GM12878 (cell line): ENCODE data around the gene DEFB124. TPM values are rescaled to one million over a fixed set of nuclear protein-coding genes. Genes with fewer than 3 reads are reported as not detected.

Experiments used
- ATAC-seq: fragments of 200-7000 bp; cut with Tn5 transposase; 3 replicates; pipeline ENCODE4 v1.9.1; 2020; ENCODE audit warnings: mild to moderate bottlenecking, moderate library complexity
- BruUV-seq: library from RNA; stranded (reverse); fragments of 400-500 nt; replicated peaks from 2 replicates; lab custom pipeline; 2021; lab: Mats Ljungman, UMichigan
- CTCF ChIA-PET: fragments of 300-600 bp; sonication (Branson Sonifier 250); formaldehyde crosslinking; extraction: SDS; loops from one replicate; lab custom pipeline; 2021; ENCODE audit warnings: inconsistent platforms; lab: Yijun Ruan, JAX
- POLR2A ChIA-PET: fragments of 350-600 bp; formaldehyde crosslinking; extraction: SDS; loops from one replicate; lab custom pipeline; 2021; ENCODE audit warnings: inconsistent platforms; lab: Charles Lee
- RAD21 ChIA-PET: fragments of 300-600 bp; sonication (Branson Sonifier 250); formaldehyde crosslinking; loops from one replicate; lab custom pipeline; 2023; ENCODE audit warnings: antibody characterized with exemption; ENCODE audit not compliant: unreplicated experiment; lab: Charles Lee
- SMC1A ChIA-PET: fragments of 300-600 bp; sonication (Branson Sonifier 250); formaldehyde crosslinking; loops from one replicate; lab custom pipeline; 2023; ENCODE audit not compliant: unreplicated experiment, uncharacterized antibody; lab: Charles Lee
- DNase-seq: peaks from one replicate; pipeline ENCODE4 v3.0.0-alpha.2; 2011; ENCODE audit warnings: low read depth, low spot score
- FAIRE-seq: peaks from 3 replicates; lab custom pipeline; 2011; peaks lifted over from hg19 to GRCh38; lab: Jason Lieb, UNC
- H2AFZ ChIP-seq: 2 replicates; pipeline ENCODE4 v1.6.0; 2011; ENCODE audit warnings: low read depth, low read length, control low read depth; ENCODE audit not compliant: control insufficient read depth
- H3K27ac ChIP-seq: 2 replicates; pipeline ENCODE4 v1.5.1; 2011; ENCODE audit warnings: control low read depth; ENCODE audit not compliant: control insufficient read depth, insufficient read depth
- H3K27me3 ChIP-seq, 2 experiments: replicated peaks in 1 of 2; 2 replicates each; pipeline versions ENCODE4 v1.6.0 to v1.6.1; 2011; ENCODE audit warnings: low read length in 1 of 2; ENCODE audit not compliant: control insufficient read depth in 2 of 2, insufficient read depth in 2 of 2
- H3K36me3 ChIP-seq, 2 experiments: 2 replicates each; pipeline ENCODE4 v1.5.1; 2011; ENCODE audit warnings: low read length in 1 of 2; ENCODE audit not compliant: control insufficient read depth in 2 of 2, insufficient read depth in 2 of 2
- H3K4me1 ChIP-seq: 2 replicates; pipeline ENCODE4 v1.6.1; 2011; ENCODE audit warnings: mild to moderate bottlenecking, low read length, moderate library complexity, mixed read lengths; ENCODE audit not compliant: control insufficient read depth, insufficient read depth
- H3K4me2 ChIP-seq: 2 replicates; pipeline ENCODE4 v1.6.0; 2011; ENCODE audit warnings: control low read depth; ENCODE audit not compliant: control insufficient read depth, insufficient read depth
- H3K4me3 ChIP-seq: fragments of 200-600 bp; sonication (generic); 2 replicates; pipeline ENCODE4 v1.5.1; 2016
- H3K79me2 ChIP-seq: 2 replicates; pipeline ENCODE4 v1.6.0; 2011; ENCODE audit warnings: low read length; ENCODE audit not compliant: control insufficient read depth, insufficient read depth
- H3K9ac ChIP-seq: 2 replicates; pipeline ENCODE4 v1.8.0; 2011; ENCODE audit warnings: low read length, control low read depth, mixed read lengths; ENCODE audit not compliant: control insufficient read depth, insufficient read depth
- H3K9me3 ChIP-seq: replicated peaks from 3 replicates; pipeline ENCODE4 v1.5.1; 2011; ENCODE audit warnings: mild to moderate bottlenecking, low read length; ENCODE audit not compliant: control insufficient read depth, insufficient read depth
- H4K20me1 ChIP-seq: 2 replicates; pipeline ENCODE4 v1.6.0; 2011; ENCODE audit not compliant: control insufficient read depth, insufficient read depth
- CHD1 ChIP-seq: IDR thresholded peaks from 2 replicates; pipeline ENCODE4 v1.6.1; 2012; ENCODE audit warnings: low read depth, low read length, improper control_type of control experiment
- EED ChIP-seq: sonication (generic); IDR thresholded peaks from 2 replicates; pipeline ENCODE4 v1.6.1; 2016; ENCODE audit warnings: antibody characterized with exemption, low read depth
- GABPA ChIP-seq: IDR thresholded peaks from 2 replicates; pipeline ENCODE4 v1.6.1; 2014; ENCODE audit warnings: antibody characterized with exemption, low read depth, mild to moderate bottlenecking, inconsistent platforms
- MYB ChIP-seq: fragments of 150-350 bp; IDR thresholded peaks from 2 replicates; pipeline ENCODE4 v1.6.1; 2014; ENCODE audit warnings: mild to moderate bottlenecking, low read depth, low read length, borderline replicate concordance
- RAD51 ChIP-seq: fragments of 450-650 bp; IDR thresholded peaks from 2 replicates; pipeline ENCODE4 v1.6.1; 2016; ENCODE audit warnings: moderate library complexity, mild to moderate bottlenecking, inconsistent platforms
- SIN3A ChIP-seq: IDR thresholded peaks from 2 replicates; pipeline ENCODE4 v1.6.1; 2012; ENCODE audit warnings: low read depth, low read length, improper control_type of control experiment
- SMAD1 ChIP-seq: fragments of 450-650 bp; IDR thresholded peaks from 2 replicates; pipeline ENCODE4 v1.6.1; 2018; ENCODE audit warnings: mild to moderate bottlenecking, low read depth; ENCODE audit not compliant: partially characterized antibody
- SMARCA5 ChIP-seq: fragments of 450-650 bp; IDR thresholded peaks from 2 replicates; pipeline ENCODE4 v1.6.1; 2017; ENCODE audit warnings: mild to moderate bottlenecking
- SREBF1 ChIP-seq: IDR thresholded peaks from 2 replicates; pipeline ENCODE4 v1.6.1; 2012; ENCODE audit warnings: mild to moderate bottlenecking, low read length
- SREBF2 ChIP-seq: IDR thresholded peaks from 2 replicates; pipeline ENCODE4 v1.6.1; 2012; ENCODE audit warnings: mild to moderate bottlenecking, low read length
- SRF ChIP-seq, 2 experiments: IDR thresholded peaks; 2 replicates each; pipeline ENCODE4 v1.6.1; 2011; ENCODE audit warnings: low read depth in 2 of 2, low read length in 2 of 2, mild to moderate bottlenecking in 1 of 2, moderate library complexity in 1 of 2
- WRNIP1 ChIP-seq: IDR thresholded peaks from 2 replicates; pipeline ENCODE4 v1.6.1; 2011; ENCODE audit warnings: low read depth, low read length, improper control_type of control experiment, borderline replicate concordance
- YBX1 ChIP-seq: fragments of 450-650 bp; IDR thresholded peaks from 2 replicates; pipeline ENCODE4 v1.6.1; 2016; ENCODE audit warnings: antibody characterized with exemption
- YY1 ChIP-seq: IDR thresholded peaks from 2 replicates; pipeline ENCODE4 v1.6.1; 2011; ENCODE audit warnings: low read depth, mild to moderate bottlenecking, low read length
- ZNF217 ChIP-seq: fragments of 450-650 bp; IDR thresholded peaks from 2 replicates; pipeline ENCODE4 v1.6.1; 2017; ENCODE audit warnings: antibody characterized with exemption, mild to moderate bottlenecking
- WGBS: methylation state at CpG from one replicate; pipeline ENCODE4 v1.1.6; 2016; ENCODE audit warnings: low lambda C conversion rate; ENCODE audit not compliant: insufficient replicate concordance, insufficient coverage; ENCODE audit errors: missing lambda C conversion rate; 5-methylcytosine and 5-hydroxymethylcytosine counted together
- in situ Hi-C: fragments of 300-500 bp; cut with MboI; formaldehyde crosslinking; loops from 9 replicates; pipeline ENCODE4 v1.14.3; 2018; ENCODE audit warnings: mixed read lengths
- intact Hi-C: fragments of 100-400 bp; cut with micrococcal nuclease; formaldehyde crosslinking; loops from one replicate; pipeline ENCODE4 v1.14.2; 2022; ENCODE audit not compliant: unreplicated experiment
- polyA plus RNA-seq, 11 experiments: library from polyadenylated mRNA; depleted of rRNA in 4 of 11; unstranded in 6 of 11; stranded (reverse) in 5 of 11; fragments of >200 nt; fragmentation: Nextera tagmentation in 4 of 11; fragmentation: Illumina TruSeq in 1 of 11; extraction: Ambion mirVana in 4 of 11; extraction: Trizol in 1 of 11; gene quantifications; 1 replicate in 1 of 11; 2 replicates in 10 of 11; pipeline versions ENCODE4 v1.2.1 to v1.2.3, GENCODE V29; 2011 to 2016; ENCODE audit warnings: inconsistent platforms in 2 of 11, missing spikeins in 2 of 11, low read depth in 1 of 11
- total RNA-seq, 4 experiments: library from RNA; depleted of rRNA in 3 of 4; stranded (reverse); fragments of >200 nt in 3 of 4; fragmentation: Illumina TruSeq in 1 of 4; extraction: Trizol in 1 of 4; gene quantifications; 2 replicates each; pipeline versions ENCODE4 v1.2.1 to v1.2.3, GENCODE V29; 2013 to 2021
- TF ChIP-seq, protein P1 (sequence below): IDR thresholded peaks from 2 replicates; pipeline ENCODE4 v1.6.1; 2011; ENCODE audit warnings: low read depth, low read length, improper control_type of control experiment, borderline replicate concordance
- TF ChIP-seq, protein P2 (sequence below): fragments of 450-650 bp; IDR thresholded peaks from 2 replicates; pipeline ENCODE4 v1.6.1; 2017; ENCODE audit warnings: borderline replicate concordance
- TF ChIP-seq, protein P3 (sequence below), 3 experiments: IDR thresholded peaks in 2 of 3; conservative IDR thresholded peaks in 1 of 3; 2 replicates each; pipeline ENCODE4 v1.5.1; 2011; ENCODE audit warnings: low read depth in 3 of 3, low read length in 3 of 3, mild to moderate bottlenecking in 3 of 3, control low read depth in 2 of 3, moderate library complexity in 2 of 3, inconsistent platforms in 1 of 3, mixed read lengths in 1 of 3; ENCODE audit not compliant: control insufficient read depth in 2 of 3, insufficient read depth in 1 of 3; ENCODE audit errors: extremely low read depth in 1 of 3

DEFB124 gene
- total and polyA plus RNA-seq, 10 of the 15 experiments (the other 5 are each of a cell fraction or from before 2014, with no cell fraction given) = not detected

DNA sequence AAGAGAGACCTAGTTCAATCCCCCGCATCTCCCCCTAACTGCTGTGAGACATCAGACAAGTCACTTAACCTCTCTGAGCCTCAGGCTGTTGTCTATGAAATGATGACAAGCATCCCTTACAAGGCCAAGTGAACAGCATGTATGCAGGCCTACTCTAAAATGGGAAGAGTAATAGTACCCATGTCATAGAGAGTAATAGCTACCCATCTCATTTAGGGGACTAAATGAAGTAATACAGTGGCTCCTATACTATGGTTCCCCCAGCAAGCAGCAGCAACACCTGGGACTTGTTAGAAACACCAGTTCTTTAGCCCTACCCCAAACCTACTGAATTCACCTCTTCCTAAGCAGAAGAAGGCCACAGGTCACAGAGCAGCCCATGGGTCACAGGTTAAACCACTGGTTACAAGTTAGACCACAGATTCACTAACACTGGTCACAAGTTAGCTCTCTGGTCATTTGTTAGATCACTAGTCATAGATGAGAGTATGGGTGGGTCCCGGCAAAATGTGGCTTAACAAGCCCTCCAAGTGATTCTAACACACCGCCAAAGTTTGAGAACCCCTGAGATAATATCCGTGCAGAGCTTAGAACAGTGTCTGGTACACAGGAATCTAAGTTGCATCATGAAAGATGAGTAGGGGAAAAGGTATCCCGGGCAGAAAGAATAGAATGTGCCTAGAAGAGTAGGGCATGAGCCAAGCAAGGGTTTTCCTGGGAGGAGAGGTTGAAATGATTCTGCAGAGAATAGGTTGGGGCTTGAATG, 1.4 kb downstream of the DEFB124 start (continued):
- TF ChIP-seq, protein P1, sequence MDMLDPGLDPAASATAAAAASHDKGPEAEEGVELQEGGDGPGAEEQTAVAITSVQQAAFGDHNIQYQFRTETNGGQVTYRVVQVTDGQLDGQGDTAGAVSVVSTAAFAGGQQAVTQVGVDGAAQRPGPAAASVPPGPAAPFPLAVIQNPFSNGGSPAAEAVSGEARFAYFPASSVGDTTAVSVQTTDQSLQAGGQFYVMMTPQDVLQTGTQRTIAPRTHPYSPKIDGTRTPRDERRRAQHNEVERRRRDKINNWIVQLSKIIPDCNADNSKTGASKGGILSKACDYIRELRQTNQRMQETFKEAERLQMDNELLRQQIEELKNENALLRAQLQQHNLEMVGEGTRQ = no peak
- TF ChIP-seq SREBF2 = no peak
- TF ChIP-seq SREBF1 = no peak
- TF ChIP-seq CHD1 = no peak
- no peak for TF ChIP-seq SMAD1
- no peak for TF ChIP-seq EED
- TF ChIP-seq, all 136 proteins: peak for 0

DNA sequence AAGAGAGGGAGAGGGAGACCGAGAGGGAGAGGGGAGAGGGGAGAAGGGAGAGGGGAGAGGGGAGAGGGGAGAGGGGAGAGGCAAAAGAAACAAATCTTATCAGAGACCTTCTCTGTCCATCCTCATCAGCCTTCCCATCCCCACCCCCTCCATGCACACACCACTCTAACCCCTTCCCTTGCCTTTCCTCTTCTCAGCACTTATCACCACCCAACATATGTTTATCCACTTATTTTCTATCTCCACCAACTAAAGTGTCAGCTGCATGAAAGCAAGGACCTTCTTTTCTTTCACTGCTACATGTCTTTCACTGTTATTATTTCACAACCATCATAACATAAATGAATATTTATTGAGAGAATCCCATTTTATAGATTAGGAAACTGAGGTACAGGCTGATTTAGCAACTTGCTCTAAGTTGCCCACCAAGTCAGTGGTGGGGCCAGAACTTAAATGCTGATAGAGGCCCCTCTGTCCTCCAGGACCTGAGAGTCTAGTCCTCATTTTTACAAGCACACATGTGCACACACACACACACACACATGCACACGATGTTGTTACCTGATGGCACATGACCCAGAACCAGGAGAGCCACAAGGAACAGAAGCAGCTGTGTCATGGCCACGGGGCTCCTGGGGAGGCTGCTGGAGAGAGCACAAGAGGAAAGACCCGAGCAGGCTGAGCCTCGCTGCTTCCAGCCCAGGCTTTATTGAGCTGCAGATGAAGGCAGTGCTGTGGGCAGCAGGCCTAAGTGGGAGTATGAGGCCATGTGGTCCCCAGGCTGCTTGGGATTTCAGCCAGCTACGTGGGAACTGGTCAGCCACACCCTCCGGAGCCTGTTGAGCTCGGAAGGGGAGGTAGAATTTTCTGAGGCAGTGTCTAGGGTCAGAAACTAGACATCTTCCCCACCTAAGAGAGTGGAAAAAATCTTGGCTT, 2.3 kb downstream of the DEFB124 start:
- CTCF ChIA-PET = interaction anchor here (1.1 to 2.7 kb wide), 3 partner anchors 13 to 31 kb away, joined by 3 to 18 read pairs (median 4); no protein-coding TSS in a partner anchor
- SMC1A ChIA-PET = interaction anchor here (1.0 kb wide), 1 partner anchor 11 kb away, joined by 4 read pairs; no protein-coding TSS in a partner anchor
- H3K4me2 ChIP-seq = no peak overlapping the region
- POLR2A ChIA-PET = no interaction called here
- peaks cover 8 to 13% of the 10 kb centered on the region in 2 experiments for H3K27me3 ChIP-seq
- intact Hi-C loops (no loop called here), in situ Hi-C loops (no loop called here)
- no peak for DNase-seq
- RAD21 ChIA-PET = no interaction called here
- H3K4me1 ChIP-seq = peaks cover 4% of the 10 kb centered on the region
- no peaks in the 10 kb centered on the region for H3K79me2 ChIP-seq
- ATAC-seq = no peak
- H3K9me3 ChIP-seq = no peaks in the 10 kb centered on the region
- WGBS = 42% methylated on average over 7 of the region's 8 CpGs
- H3K27ac ChIP-seq = no peak overlapping the region
- H3K36me3 ChIP-seq = no peaks in the 10 kb centered on the region
- BruUV-seq = no TSS peak
- FAIRE-seq = no peak
- H4K20me1 ChIP-seq = no peaks in the 10 kb centered on the region
- no peak overlapping the region for H2AFZ ChIP-seq
- no peak overlapping the region for H3K9ac ChIP-seq
- no peak overlapping the region for H3K4me3 ChIP-seq
- TF ChIP-seq GABPA (no peak), YY1 (no peak), WRNIP1 (no peak), SRF (IDR thresholded peaks at IDR 0.05; ENCODE audit: low read depth in 2 of 2, low read length in 2 of 2) (no peak), MYB (no peak), RAD51 (no peak), SMARCA5 (no peak), YBX1 (no peak), SIN3A (no peak), ZNF217 (no peak)
- TF ChIP-seq, protein P2, sequence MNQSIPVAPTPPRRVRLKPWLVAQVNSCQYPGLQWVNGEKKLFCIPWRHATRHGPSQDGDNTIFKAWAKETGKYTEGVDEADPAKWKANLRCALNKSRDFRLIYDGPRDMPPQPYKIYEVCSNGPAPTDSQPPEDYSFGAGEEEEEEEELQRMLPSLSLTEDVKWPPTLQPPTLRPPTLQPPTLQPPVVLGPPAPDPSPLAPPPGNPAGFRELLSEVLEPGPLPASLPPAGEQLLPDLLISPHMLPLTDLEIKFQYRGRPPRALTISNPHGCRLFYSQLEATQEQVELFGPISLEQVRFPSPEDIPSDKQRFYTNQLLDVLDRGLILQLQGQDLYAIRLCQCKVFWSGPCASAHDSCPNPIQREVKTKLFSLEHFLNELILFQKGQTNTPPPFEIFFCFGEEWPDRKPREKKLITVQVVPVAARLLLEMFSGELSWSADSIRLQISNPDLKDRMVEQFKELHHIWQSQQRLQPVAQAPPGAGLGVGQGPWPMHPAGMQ = no peak
- TF ChIP-seq, protein P3, sequence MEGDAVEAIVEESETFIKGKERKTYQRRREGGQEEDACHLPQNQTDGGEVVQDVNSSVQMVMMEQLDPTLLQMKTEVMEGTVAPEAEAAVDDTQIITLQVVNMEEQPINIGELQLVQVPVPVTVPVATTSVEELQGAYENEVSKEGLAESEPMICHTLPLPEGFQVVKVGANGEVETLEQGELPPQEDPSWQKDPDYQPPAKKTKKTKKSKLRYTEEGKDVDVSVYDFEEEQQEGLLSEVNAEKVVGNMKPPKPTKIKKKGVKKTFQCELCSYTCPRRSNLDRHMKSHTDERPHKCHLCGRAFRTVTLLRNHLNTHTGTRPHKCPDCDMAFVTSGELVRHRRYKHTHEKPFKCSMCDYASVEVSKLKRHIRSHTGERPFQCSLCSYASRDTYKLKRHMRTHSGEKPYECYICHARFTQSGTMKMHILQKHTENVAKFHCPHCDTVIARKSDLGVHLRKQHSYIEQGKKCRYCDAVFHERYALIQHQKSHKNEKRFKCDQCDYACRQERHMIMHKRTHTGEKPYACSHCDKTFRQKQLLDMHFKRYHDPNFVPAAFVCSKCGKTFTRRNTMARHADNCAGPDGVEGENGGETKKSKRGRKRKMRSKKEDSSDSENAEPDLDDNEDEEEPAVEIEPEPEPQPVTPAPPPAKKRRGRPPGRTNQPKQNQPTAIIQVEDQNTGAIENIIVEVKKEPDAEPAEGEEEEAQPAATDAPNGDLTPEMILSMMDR (IDR thresholded peaks at IDR 0.05 in 2 of 3, conservative IDR thresholded peaks at IDR 0.05 in 1 of 3; ENCODE audit: control insufficient read depth in 2 of 3, extremely low read depth in 1 of 3, insufficient read depth in 1 of 3, low read depth in 3 of 3, low read length in 3 of 3) = no peak
